ENCODE data around the gene PRKCZ. TPM values are rescaled to one million over a fixed set of nuclear protein-coding genes. Genes with fewer than 3 reads are reported as not detected.

PRKCZ gene
- total and polyA plus RNA-seq, 12 donors: 8.4 to 18.4 (median 14.5) TPM

- ATAC-seq: no peak
- 70 to 73% methylated on average over 10 to 11 of the region's 11 CpGs for whole genome bisulfite sequencing, 2 donors
Measured at GRCh38 chr1:2195785-2196184, 145.6 kb downstream of the PRKCZ start.

GRCh38 chr1:2196901-2197638 is 146.9 kb downstream of the PRKCZ start:
- WGBS, 2 donors: 91% methylated on average over 17 of the region's 17 CpGs
- Histone ChIP-seq H3K4me1 (peaks cover 30 to 62% (median 57%) of the 10 kb centered on the region in 9 donors), H3K36me3 (no peaks in the 10 kb centered on the region), H3K27ac (peak overlapping the region in 3 of 10 donors; percentile 13 to 41 (median 17)), H3K4me3 (no peak overlapping the region), H3K9me3 (no peaks in the 10 kb centered on the region), H3K27me3 (no peaks in the 10 kb centered on the region)
- no peak for ATAC-seq
- DNase-seq: no peak
- TF ChIP-seq, protein P1, sequence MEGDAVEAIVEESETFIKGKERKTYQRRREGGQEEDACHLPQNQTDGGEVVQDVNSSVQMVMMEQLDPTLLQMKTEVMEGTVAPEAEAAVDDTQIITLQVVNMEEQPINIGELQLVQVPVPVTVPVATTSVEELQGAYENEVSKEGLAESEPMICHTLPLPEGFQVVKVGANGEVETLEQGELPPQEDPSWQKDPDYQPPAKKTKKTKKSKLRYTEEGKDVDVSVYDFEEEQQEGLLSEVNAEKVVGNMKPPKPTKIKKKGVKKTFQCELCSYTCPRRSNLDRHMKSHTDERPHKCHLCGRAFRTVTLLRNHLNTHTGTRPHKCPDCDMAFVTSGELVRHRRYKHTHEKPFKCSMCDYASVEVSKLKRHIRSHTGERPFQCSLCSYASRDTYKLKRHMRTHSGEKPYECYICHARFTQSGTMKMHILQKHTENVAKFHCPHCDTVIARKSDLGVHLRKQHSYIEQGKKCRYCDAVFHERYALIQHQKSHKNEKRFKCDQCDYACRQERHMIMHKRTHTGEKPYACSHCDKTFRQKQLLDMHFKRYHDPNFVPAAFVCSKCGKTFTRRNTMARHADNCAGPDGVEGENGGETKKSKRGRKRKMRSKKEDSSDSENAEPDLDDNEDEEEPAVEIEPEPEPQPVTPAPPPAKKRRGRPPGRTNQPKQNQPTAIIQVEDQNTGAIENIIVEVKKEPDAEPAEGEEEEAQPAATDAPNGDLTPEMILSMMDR (IDR thresholded peaks at IDR 0.05): no peak
- intact Hi-C loops (cut with DNase I): loop anchor here (2.0 to 10.0 kb wide), 9 partner anchors 35 to 448 kb away; partner anchors contain the start of gene PANK4 (in 1 of the 10)

More at GRCh38 chr1:2195785-2196184, 145.6 kb downstream of the PRKCZ start:
- no peak for DNase-seq
- peak overlapping the region in 2 of 10 donors; percentile 77 to 78 for H3K4me3 ChIP-seq
- peaks cover 32 to 71% (median 65%) of the 10 kb centered on the region in 9 donors for H3K4me1 ChIP-seq
- intact Hi-C loops (cut with DNase I): loop anchor here (1.0 to 10.0 kb wide), 11 partner anchors 37 to 449 kb away; partner anchors contain the start of gene PANK4 (in 1 of the 10)
- TF ChIP-seq, protein P1 (IDR thresholded peaks at IDR 0.05): no peak
- H3K36me3 ChIP-seq: no peaks in the 10 kb centered on the region
- no peaks in the 10 kb centered on the region for H3K9me3 ChIP-seq
- peak overlapping the region; percentile 90 to 98 (median 94) for H3K27ac ChIP-seq
- no peaks in the 10 kb centered on the region for H3K27me3 ChIP-seq

- no peaks in the 10 kb centered on the region for H3K36me3 ChIP-seq
- no peak for DNase-seq
- intact Hi-C loops (cut with DNase I): loop anchor here (1.0 to 10.0 kb wide), 11 partner anchors 35 to 447 kb away; partner anchors contain the start of gene PANK4 (in 1 of the 10)
Measured at GRCh38 chr1:2197707-2198165, 147.5 kb downstream of the PRKCZ start.

DNA sequence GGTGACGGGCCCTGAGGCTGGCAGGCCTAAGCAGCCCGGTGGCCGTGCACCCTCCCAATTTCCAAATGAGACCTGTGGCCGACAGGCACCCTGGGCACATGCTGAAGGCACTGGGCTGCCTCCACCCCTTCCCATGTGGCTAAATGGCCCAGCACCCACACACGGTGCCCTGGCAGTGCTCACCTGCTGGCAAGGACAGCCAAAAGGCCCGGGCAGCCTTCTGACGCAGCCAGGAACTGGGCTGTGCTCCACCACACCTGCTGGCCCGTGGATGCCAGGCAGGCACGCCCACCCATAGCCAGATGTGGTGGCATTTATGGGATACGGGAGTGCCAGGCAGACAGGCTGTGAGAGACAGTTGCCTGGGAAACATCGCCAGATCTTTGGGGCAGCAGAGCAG is 148.4 kb downstream of the PRKCZ start:
- DNase-seq (peak in 1 of 2 donors; percentile 31), ATAC-seq (no peak)
- 78 to 82% methylated on average over 11 of the region's 11 CpGs for WGBS, 2 donors
- TF ChIP-seq, protein P1 (IDR thresholded peaks at IDR 0.05): no peak
- no peaks in the 10 kb centered on the region for H3K36me3 ChIP-seq
- H3K27me3 ChIP-seq: no peaks in the 10 kb centered on the region
- H3K9me3 ChIP-seq: no peaks in the 10 kb centered on the region
- peak overlapping the region; percentile 70 to 90 (median 84) for H3K27ac ChIP-seq
- intact Hi-C loops (cut with DNase I): loop anchor here (1.0 to 10.0 kb wide), 9 partner anchors 34 to 446 kb away; partner anchors contain the start of gene PANK4 (in 1 of the 10)
- peaks cover 22 to 54% (median 43%) of the 10 kb centered on the region in 9 donors for H3K4me1 ChIP-seq
- peak overlapping the region in 6 of 10 donors; percentile 52 to 64 (median 60) for H3K4me3 ChIP-seq

More at GRCh38 chr1:2197707-2198165, 147.5 kb downstream of the PRKCZ start:
- H3K4me3 ChIP-seq: no peak overlapping the region
- peak overlapping the region in 3 of 10 donors; percentile 70 to 88 (median 85) for H3K27ac ChIP-seq
- no peaks in the 10 kb centered on the region for H3K9me3 ChIP-seq
- WGBS, 2 donors: 74 to 79% methylated on average over 10 of the region's 10 CpGs
- H3K27me3 ChIP-seq: no peaks in the 10 kb centered on the region
- TF ChIP-seq, protein P1 (IDR thresholded peaks at IDR 0.05): no peak
- peaks cover 25 to 55% (median 51%) of the 10 kb centered on the region in 9 donors for H3K4me1 ChIP-seq
- no peak for ATAC-seq
